IPS-18a (cell line): ENCODE results near the gene DGKZ.

ENCODE experiments used
- H3K27ac ChIP-seq: one replicate; pipeline ENCODE4 v1.5.1; 2013; ENCODE audit warnings: low read length
- H3K27me3 ChIP-seq: one replicate; pipeline ENCODE4 v1.6.1; 2013; ENCODE audit warnings: mild to moderate bottlenecking, low read length; ENCODE audit not compliant: control insufficient read depth, insufficient read depth
- H3K36me3 ChIP-seq: one replicate; pipeline ENCODE4 v1.6.1; 2013; ENCODE audit warnings: low read depth, low read length; ENCODE audit not compliant: control insufficient read depth
- H3K4me1 ChIP-seq: one replicate; pipeline ENCODE4 v1.6.1; 2013; ENCODE audit warnings: low read depth, low read length; ENCODE audit not compliant: control insufficient read depth
- H3K4me3 ChIP-seq: one replicate; pipeline ENCODE4 v1.5.1; 2013; ENCODE audit warnings: low read length
- H3K9ac ChIP-seq: one replicate; pipeline ENCODE4 v1.6.1; 2013; ENCODE audit warnings: mild to moderate bottlenecking, low read length, moderate library complexity
- H3K9me3 ChIP-seq: one replicate; pipeline ENCODE4 v1.6.1; 2013; ENCODE audit warnings: low read depth, low read length; ENCODE audit not compliant: control insufficient read depth

Gene DGKZ

GRCh38 chr11:46421257-46421880, 74.1 kb downstream of the DGKZ start:
- no peak overlapping the region for H3K4me3 ChIP-seq
- no peak overlapping the region for H3K9ac ChIP-seq
- H3K36me3 ChIP-seq: peaks cover 6% of the 10 kb centered on the region
- H3K27ac ChIP-seq: no peak overlapping the region
- no peaks in the 10 kb centered on the region for H3K9me3 ChIP-seq
- no peaks in the 10 kb centered on the region for H3K27me3 ChIP-seq
- H3K4me1 ChIP-seq: peaks cover 7% of the 10 kb centered on the region

DNA sequence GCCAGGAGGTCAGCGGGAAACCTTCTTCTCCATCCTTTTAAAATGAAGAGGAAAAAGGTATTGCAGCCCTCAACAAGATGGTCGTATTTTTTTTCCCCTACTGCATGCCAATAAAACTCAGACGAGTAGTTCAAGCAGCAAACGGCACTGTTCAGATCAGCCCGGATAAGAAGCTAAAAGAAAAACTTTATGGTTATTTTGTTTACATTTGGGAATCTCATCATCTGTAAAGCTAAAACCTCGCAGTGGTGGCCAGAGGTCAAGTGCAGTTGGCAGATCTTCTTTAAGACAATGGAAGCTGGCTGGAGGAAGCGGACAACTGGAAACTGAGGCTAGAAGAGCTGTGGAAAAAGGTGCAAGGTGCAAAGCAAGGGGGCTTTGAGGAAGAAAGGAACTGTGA, 75.3 kb downstream of the DGKZ start:
- H3K4me1 ChIP-seq: peaks cover 3% of the 10 kb centered on the region
- no peaks in the 10 kb centered on the region for H3K27me3 ChIP-seq
- no peak overlapping the region for H3K4me3 ChIP-seq
- H3K36me3 ChIP-seq: peaks cover 6% of the 10 kb centered on the region
- H3K9me3 ChIP-seq: no peaks in the 10 kb centered on the region
- H3K27ac ChIP-seq: no peak overlapping the region
- no peak overlapping the region for H3K9ac ChIP-seq

DNA sequence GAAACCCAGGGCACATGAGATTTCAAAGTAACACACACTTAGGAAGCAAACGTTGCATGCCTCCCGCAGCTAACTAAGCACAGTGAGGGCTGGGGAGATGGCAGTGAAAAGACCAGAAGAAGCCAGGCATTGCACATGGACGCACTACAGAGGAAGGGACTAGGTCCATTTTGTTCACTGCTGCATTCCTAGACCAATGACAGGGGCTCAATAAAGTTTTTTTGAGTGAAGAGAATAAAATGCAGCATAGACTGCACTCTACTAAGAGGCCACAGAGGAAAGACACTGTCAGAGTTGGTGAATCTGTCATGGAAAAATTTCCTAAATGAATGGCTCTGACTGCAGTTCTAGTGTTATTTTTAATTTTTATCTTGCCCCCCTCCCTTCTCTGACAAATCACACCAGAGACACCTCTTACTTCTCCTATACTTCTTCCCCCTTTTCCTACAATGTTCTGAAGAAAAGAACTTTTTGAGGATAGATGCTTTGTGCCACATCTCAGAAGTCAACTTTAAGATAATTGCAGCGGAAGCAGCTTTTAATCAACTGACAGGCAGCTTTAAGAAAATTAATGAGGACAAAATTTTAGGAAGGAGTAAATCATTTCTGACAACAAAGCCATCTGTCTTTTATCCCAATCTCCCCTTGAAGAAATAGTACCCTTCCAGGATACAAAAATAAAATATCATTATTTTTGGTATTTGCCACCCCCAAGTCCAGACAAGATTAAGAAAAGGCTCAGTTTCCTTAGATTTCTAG, 79.1 kb downstream of the DGKZ start:
- Histone ChIP-seq H3K36me3 (peaks cover 6% of the 10 kb centered on the region), H3K9me3 (no peaks in the 10 kb centered on the region), H3K27me3 (no peaks in the 10 kb centered on the region), H3K4me3 (no peak overlapping the region), H3K9ac (no peak overlapping the region), H3K27ac (no peak overlapping the region), H3K4me1 (no peaks in the 10 kb centered on the region)

DNA sequence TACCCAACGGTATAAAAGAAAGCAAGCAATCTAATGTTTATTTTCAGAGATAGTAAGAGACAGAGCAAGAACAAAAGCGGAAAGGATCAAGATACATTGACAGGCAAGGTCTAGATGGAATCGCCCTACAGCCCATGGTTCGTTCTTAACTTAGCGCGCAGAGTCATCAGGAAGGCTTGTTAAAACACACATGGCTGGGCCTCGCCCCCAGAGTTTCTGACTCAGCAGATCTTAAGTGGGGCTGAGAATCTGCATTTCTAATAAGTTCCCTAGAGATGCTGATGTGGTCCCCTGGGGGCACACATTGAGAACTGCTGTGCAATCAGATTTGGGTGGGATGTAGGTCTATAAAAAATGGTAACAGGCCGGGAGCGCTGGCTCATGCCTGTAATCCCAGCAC, 80.1 kb downstream of the DGKZ start:
- H3K27ac ChIP-seq: no peak overlapping the region
- no peaks in the 10 kb centered on the region for H3K4me1 ChIP-seq
- no peaks in the 10 kb centered on the region for H3K9me3 ChIP-seq
- H3K9ac ChIP-seq: no peak overlapping the region
- no peaks in the 10 kb centered on the region for H3K36me3 ChIP-seq
- H3K27me3 ChIP-seq: no peaks in the 10 kb centered on the region
- H3K4me3 ChIP-seq: no peak overlapping the region

DNA sequence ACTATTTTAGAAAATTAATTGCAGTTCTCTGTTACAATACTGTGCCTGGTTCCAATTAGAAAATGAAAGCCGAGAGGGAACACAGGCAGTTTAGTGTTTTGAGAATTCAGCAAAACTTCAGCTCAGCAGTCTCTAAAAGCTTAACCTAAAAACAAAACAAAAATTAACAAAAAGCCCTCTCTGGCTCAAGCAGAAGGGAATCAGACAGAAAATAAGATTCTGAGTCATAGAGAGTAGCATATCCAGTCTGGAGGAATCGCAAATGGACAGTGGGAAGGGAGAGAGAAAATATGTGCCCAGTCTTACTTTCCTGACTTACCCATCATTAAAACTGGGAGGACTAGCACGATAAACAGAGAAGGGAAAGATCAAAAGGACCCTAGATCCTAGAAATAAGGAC, 82.5 kb downstream of the DGKZ start:
- H3K27me3 ChIP-seq: no peaks in the 10 kb centered on the region
- H3K9ac ChIP-seq: no peak overlapping the region
- H3K4me1 ChIP-seq: no peaks in the 10 kb centered on the region
- no peak overlapping the region for H3K27ac ChIP-seq
- H3K9me3 ChIP-seq: no peaks in the 10 kb centered on the region
- peaks cover 8% of the 10 kb centered on the region for H3K36me3 ChIP-seq
- H3K4me3 ChIP-seq: no peak overlapping the region
